ENCODE measurements around the gene LRP2.

The LRP2 gene

DNA sequence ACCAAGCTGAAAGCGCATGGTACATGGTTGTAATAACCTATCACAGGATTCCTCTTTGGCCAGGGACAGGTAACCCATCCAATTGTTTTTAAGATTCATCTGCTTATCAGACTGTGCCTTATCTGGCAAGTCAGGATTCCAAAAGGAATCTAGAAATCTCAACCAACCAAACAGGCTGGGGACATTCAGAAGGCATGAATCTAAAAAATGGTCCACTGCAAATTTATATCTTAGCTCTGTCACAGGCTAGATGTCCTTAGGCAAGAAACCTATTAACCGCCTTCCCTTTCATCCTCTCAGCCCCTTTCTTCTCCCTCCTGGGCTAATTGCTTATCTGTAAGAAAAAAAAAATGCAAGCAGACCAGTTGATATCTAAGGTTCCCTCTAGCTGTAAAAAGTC, 4.3 kb downstream of the LRP2 start:
- Histone ChIP-seq H3K9me3 (ENCODE audit: low read depth, low read length) (no peaks in the 10 kb centered on the region), H3K36me3 (ENCODE audit: insufficient read depth, low read length) (no peaks in the 10 kb centered on the region), H3K9ac (ENCODE audit: insufficient read length) (no peak overlapping the region), H3K4me3 (no peak overlapping the region), H3K27ac (no peak overlapping the region)
- DNase-seq (ENCODE audit: low read depth, low spot score) = no peak
- TF ChIP-seq FOXP2 (optimal IDR thresholded peaks at IDR 0.05; ENCODE audit: control extremely low read depth, extremely low read length, insufficient read depth) (no peak), EZH2 (IDR thresholded peaks at IDR 0.05) (no peak), POLR2AphosphoS5 (IDR thresholded peaks at IDR 0.05; ENCODE audit: borderline replicate concordance, low read depth, low read length) (no peak)

GRCh38 chr2:169354244-169354643, 8.1 kb downstream of the LRP2 start:
- Histone ChIP-seq H3K36me3 (ENCODE audit: insufficient read depth, low read length) (no peaks in the 10 kb centered on the region), H3K4me3 (no peak overlapping the region), H3K9ac (ENCODE audit: insufficient read length) (no peak overlapping the region), H3K27ac (no peak overlapping the region), H3K9me3 (ENCODE audit: low read depth, low read length) (no peaks in the 10 kb centered on the region)
- no peak for TF ChIP-seq POLR2AphosphoS5 (IDR thresholded peaks at IDR 0.05; ENCODE audit: borderline replicate concordance, low read depth, low read length)
- no peak for TF ChIP-seq EZH2 (IDR thresholded peaks at IDR 0.05)
- TF ChIP-seq FOXP2 (optimal IDR thresholded peaks at IDR 0.05; ENCODE audit: control extremely low read depth, extremely low read length, insufficient read depth) = no peak
- no peak for DNase-seq (ENCODE audit: low read depth, low spot score)

DNA sequence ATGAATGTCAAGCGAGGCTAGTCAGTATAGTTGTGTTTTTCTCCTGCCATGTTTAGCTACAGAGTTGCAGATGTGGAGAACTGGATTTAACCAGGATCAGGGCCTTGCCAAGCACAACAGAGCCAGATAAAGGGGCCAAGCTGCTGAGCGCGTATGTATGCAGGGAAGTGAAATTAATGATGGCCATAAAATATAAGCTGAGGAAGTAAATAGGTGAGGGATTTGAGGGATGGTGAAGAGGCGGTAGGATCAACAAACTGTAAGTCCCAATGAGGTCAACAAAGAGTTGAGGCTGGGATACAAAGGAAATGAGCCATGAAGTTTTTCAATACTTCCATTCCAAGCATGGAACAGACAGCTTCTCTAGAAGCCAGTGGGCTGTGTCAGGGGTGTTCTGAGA, 10.6 kb downstream of the LRP2 start:
- Histone ChIP-seq H3K36me3 (ENCODE audit: insufficient read depth, low read length) (no peaks in the 10 kb centered on the region), H3K27ac (no peak overlapping the region), H3K9ac (ENCODE audit: insufficient read length) (no peak overlapping the region), H3K4me3 (no peak overlapping the region), H3K9me3 (ENCODE audit: low read depth, low read length) (no peaks in the 10 kb centered on the region)
- no peak for DNase-seq (ENCODE audit: low read depth, low spot score)
- TF ChIP-seq EZH2 (IDR thresholded peaks at IDR 0.05) (no peak), POLR2AphosphoS5 (IDR thresholded peaks at IDR 0.05; ENCODE audit: borderline replicate concordance, low read depth, low read length) (no peak), FOXP2 (optimal IDR thresholded peaks at IDR 0.05; ENCODE audit: control extremely low read depth, extremely low read length, insufficient read depth) (no peak)

DNA sequence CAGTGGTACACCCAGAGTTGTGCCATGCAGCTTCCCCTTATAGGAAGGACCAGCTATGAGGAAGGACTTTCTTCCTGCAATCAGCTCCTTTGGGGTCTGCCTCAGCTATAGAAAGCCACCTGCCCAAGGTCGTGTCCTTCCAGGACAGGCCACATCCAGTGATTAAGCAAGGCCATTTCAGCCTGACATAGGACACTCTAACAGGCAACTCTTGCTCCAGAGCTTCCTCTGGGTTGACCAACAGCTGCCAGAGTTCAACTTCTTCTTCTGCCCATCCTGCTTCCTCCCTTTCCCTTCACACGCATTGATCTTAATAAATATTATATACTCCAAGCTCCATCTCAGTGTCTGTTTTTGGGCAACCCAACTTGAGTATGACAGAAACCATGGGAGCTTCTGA, 12.8 kb downstream of the LRP2 start:
- Histone ChIP-seq H3K36me3 (ENCODE audit: insufficient read depth, low read length) (no peaks in the 10 kb centered on the region), H3K9me3 (ENCODE audit: low read depth, low read length) (no peaks in the 10 kb centered on the region), H3K9ac (ENCODE audit: insufficient read length) (no peak overlapping the region), H3K27ac (no peak overlapping the region), H3K4me3 (no peak overlapping the region)
- no peak for DNase-seq (ENCODE audit: low read depth, low spot score)
- TF ChIP-seq EZH2 (IDR thresholded peaks at IDR 0.05) (no peak), POLR2AphosphoS5 (IDR thresholded peaks at IDR 0.05; ENCODE audit: borderline replicate concordance, low read depth, low read length) (no peak), FOXP2 (optimal IDR thresholded peaks at IDR 0.05; ENCODE audit: control extremely low read depth, extremely low read length, insufficient read depth) (no peak)

- TF ChIP-seq EZH2 (IDR thresholded peaks at IDR 0.05) (no peak), POLR2AphosphoS5 (IDR thresholded peaks at IDR 0.05; ENCODE audit: borderline replicate concordance, low read depth, low read length) (no peak), FOXP2 (optimal IDR thresholded peaks at IDR 0.05; ENCODE audit: control extremely low read depth, extremely low read length, insufficient read depth) (no peak)
- DNase-seq (ENCODE audit: low read depth, low spot score) = no peak
- H3K4me3 ChIP-seq = no peak overlapping the region
- H3K27ac ChIP-seq = no peak overlapping the region
- no peaks in the 10 kb centered on the region for H3K9me3 ChIP-seq (ENCODE audit: low read depth, low read length)
- H3K9ac ChIP-seq (ENCODE audit: insufficient read length) = no peak overlapping the region
- no peaks in the 10 kb centered on the region for H3K36me3 ChIP-seq (ENCODE audit: insufficient read depth, low read length)
Measured at GRCh38 chr2:169348321-169349024, 13.9 kb downstream of the LRP2 start.

- H3K36me3 ChIP-seq (ENCODE audit: insufficient read depth, low read length) = no peaks in the 10 kb centered on the region
- no peak for DNase-seq (ENCODE audit: low read depth, low spot score)
- no peak overlapping the region for H3K27ac ChIP-seq
- no peak overlapping the region for H3K4me3 ChIP-seq
- H3K9ac ChIP-seq (ENCODE audit: insufficient read length) = no peak overlapping the region
- TF ChIP-seq EZH2 (IDR thresholded peaks at IDR 0.05) = no peak
- no peak for TF ChIP-seq POLR2AphosphoS5 (IDR thresholded peaks at IDR 0.05; ENCODE audit: borderline replicate concordance, low read depth, low read length)
- TF ChIP-seq FOXP2 (optimal IDR thresholded peaks at IDR 0.05; ENCODE audit: control extremely low read depth, extremely low read length, insufficient read depth) = no peak
- no peaks in the 10 kb centered on the region for H3K9me3 ChIP-seq (ENCODE audit: low read depth, low read length)
Measured at GRCh38 chr2:169345486-169346437, 16.6 kb downstream of the LRP2 start.

DNA sequence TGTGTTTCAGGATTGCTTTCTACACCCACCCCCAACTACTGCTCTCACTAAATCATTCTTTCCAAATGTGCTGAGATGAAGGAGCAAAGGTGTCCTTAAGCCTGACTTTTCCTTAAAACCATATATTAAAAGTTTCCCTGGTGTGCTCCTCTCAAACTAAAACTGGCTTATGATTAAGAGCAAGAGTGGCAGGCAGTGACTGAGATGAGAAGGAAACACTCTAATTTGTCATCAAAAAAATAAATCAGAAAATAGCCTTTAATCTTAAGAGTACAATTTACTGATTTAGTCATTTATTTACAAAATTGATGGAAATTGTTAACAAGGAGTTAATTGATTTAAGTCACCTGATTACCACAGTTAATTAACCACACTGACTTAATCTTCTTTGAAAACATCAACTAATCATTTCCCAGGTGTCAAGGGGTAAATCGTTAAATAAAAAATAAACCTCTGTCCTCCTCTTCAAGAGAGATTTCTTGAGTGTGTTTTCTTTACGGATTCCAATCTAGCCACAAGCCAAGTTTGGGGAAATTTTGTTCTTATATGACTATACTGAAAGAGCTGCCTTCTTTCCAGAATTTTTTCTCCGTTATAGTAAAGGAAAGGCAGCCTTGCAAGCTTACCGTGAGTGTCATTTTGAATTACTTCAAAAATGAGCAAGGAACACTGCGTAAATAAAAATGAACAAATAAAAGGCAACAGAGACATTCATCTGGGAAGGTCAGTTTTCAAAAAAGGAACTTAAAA, 17.4 kb downstream of the LRP2 start:
- Histone ChIP-seq H3K36me3 (ENCODE audit: insufficient read depth, low read length) (no peaks in the 10 kb centered on the region), H3K4me3 (no peak overlapping the region), H3K9ac (ENCODE audit: insufficient read length) (no peak overlapping the region), H3K27ac (no peak overlapping the region), H3K9me3 (ENCODE audit: low read depth, low read length) (no peaks in the 10 kb centered on the region)
- TF ChIP-seq POLR2AphosphoS5 (IDR thresholded peaks at IDR 0.05; ENCODE audit: borderline replicate concordance, low read depth, low read length) (no peak), FOXP2 (optimal IDR thresholded peaks at IDR 0.05; ENCODE audit: control extremely low read depth, extremely low read length, insufficient read depth) (no peak), EZH2 (IDR thresholded peaks at IDR 0.05) (no peak)
- DNase-seq (ENCODE audit: low read depth, low spot score) = no peak

DNA sequence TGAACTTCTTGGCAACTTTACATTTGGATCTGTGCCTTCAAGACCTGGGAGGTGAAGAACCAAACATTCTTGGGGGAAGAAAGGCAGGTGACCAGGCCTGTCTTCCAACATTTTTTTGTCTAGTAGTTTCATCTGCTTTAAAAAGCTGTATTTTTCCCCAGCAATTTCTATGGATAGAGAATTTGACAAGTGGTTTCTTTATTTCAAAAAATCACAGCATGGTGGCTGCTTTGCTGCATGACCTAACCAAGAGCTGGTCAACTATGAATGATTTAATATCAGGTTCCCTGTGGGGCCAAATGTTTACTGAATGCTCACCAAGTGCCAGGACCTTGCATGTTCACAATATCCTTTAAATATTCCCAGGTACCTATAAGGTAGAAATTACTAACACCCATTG, 19.1 kb downstream of the LRP2 start:
- DNase-seq (ENCODE audit: low read depth, low spot score) = no peak
- no peak overlapping the region for H3K9ac ChIP-seq (ENCODE audit: insufficient read length)
- H3K27ac ChIP-seq = no peak overlapping the region
- TF ChIP-seq EZH2 (IDR thresholded peaks at IDR 0.05) = no peak
- no peaks in the 10 kb centered on the region for H3K9me3 ChIP-seq (ENCODE audit: low read depth, low read length)
- no peak overlapping the region for H3K4me3 ChIP-seq
- no peaks in the 10 kb centered on the region for H3K36me3 ChIP-seq (ENCODE audit: insufficient read depth, low read length)

Data from SK-N-MC (cell line).